Endothelial cell (in vitro differentiated cells): ENCODE data around the gene PRKCZ. TPM values are rescaled to one million over a fixed set of nuclear protein-coding genes. Genes with fewer than 3 reads are reported as not detected.

Experiments
- DNase-seq: peaks from one replicate; pipeline ENCODE4 v3.0.0; 2021; ENCODE audit warnings: low spot score
- H3K27ac Mint-ChIP-seq: one replicate; pipeline ENCODE4 v1.8.0; 2021; ENCODE audit warnings: mixed read lengths, inconsistent platforms; ENCODE audit not compliant: unreplicated experiment
- H3K27me3 Mint-ChIP-seq: one replicate; pipeline ENCODE4 v1.8.0; 2021; ENCODE audit warnings: mild to moderate bottlenecking, moderate library complexity, mixed read lengths, inconsistent platforms; ENCODE audit not compliant: unreplicated experiment
- H3K36me3 Mint-ChIP-seq: one replicate; pipeline ENCODE4 v1.8.0; 2021; ENCODE audit warnings: mild to moderate bottlenecking, low read depth, mixed read lengths, inconsistent platforms; ENCODE audit not compliant: unreplicated experiment
- H3K4me1 Mint-ChIP-seq: one replicate; pipeline ENCODE4 v1.8.0; 2021; ENCODE audit warnings: mild to moderate bottlenecking, mixed read lengths, inconsistent platforms; ENCODE audit not compliant: unreplicated experiment
- H3K4me3 Mint-ChIP-seq: one replicate; pipeline ENCODE4 v1.8.0; 2021; ENCODE audit warnings: mild to moderate bottlenecking, mixed read lengths, inconsistent platforms; ENCODE audit not compliant: unreplicated experiment
- H3K9me3 Mint-ChIP-seq: one replicate; pipeline ENCODE4 v1.8.0; 2021; ENCODE audit warnings: mixed read lengths, inconsistent platforms; ENCODE audit not compliant: unreplicated experiment
- CTCF ChIP-seq: fragments of 200-600 bp; sonication (generic); IDR thresholded peaks from one replicate; pipeline ENCODE4 v1.5.0; 2021; ENCODE audit warnings: antibody characterized with exemption; ENCODE audit not compliant: unreplicated experiment
- total RNA-seq: library from RNA; stranded (reverse); fragmentation: NEBNext Ultra II Directional; extraction: Animal tissue kit (Norgen Biotek cat#: 25700); gene quantifications from one replicate; pipeline ENCODE4 v1.2.1, GENCODE V29; 2021; ENCODE audit not compliant: unreplicated experiment

PRKCZ gene
- total RNA-seq, 1 donor from 2014 or later, result 23.1 TPM

- Mint-ChIP-seq H3K4me1 (no peaks in the 10 kb centered on the region), H3K9me3 (no peaks in the 10 kb centered on the region), H3K36me3 (no peaks in the 10 kb centered on the region), H3K27me3 (peaks cover 2% of the 10 kb centered on the region), H3K4me3 (no peak overlapping the region), H3K27ac (no peak overlapping the region)
- DNase-seq, result no peak
- TF ChIP-seq CTCF, result no peak
Measured at GRCh38 chr1:2104621-2105427, 54.6 kb downstream of the PRKCZ start.

- Mint-ChIP-seq H3K36me3 (no peaks in the 10 kb centered on the region), H3K9me3 (no peaks in the 10 kb centered on the region), H3K4me1 (no peaks in the 10 kb centered on the region), H3K27ac (no peak overlapping the region), H3K27me3 (peaks cover 2% of the 10 kb centered on the region), H3K4me3 (no peak overlapping the region)
- TF ChIP-seq CTCF, result no peak
- no peak for DNase-seq
Measured at GRCh38 chr1:2105781-2106524, 55.7 kb downstream of the PRKCZ start.

- Mint-ChIP-seq H3K9me3 (no peaks in the 10 kb centered on the region), H3K36me3 (no peaks in the 10 kb centered on the region), H3K4me1 (no peaks in the 10 kb centered on the region), H3K27me3 (peaks cover 2% of the 10 kb centered on the region), H3K27ac (no peak overlapping the region), H3K4me3 (no peak overlapping the region)
- DNase-seq, result no peak
- TF ChIP-seq CTCF, result no peak
Measured at GRCh38 chr1:2106659-2107405, 56.6 kb downstream of the PRKCZ start.

GRCh38 chr1:2107586-2108212 lies 57.5 kb downstream of the PRKCZ start:
- Mint-ChIP-seq H3K36me3 (no peaks in the 10 kb centered on the region), H3K27me3 (peaks cover 3% of the 10 kb centered on the region), H3K4me1 (no peaks in the 10 kb centered on the region), H3K27ac (no peak overlapping the region), H3K9me3 (no peaks in the 10 kb centered on the region), H3K4me3 (no peak overlapping the region)
- no peak for TF ChIP-seq CTCF
- no peak for DNase-seq
